GM21786 (cell line): ENCODE results near the gene ZFP36L2.
"Not testable (repeated sequence)": the region's sequence is repeated elsewhere in the genome, so short reads cannot be mapped to it uniquely, and the experiment has no call there.

Experiments used
- ATAC-seq: cut with Tn5 transposase; IDR thresholded peaks from one replicate; pipeline ENCODE4 v1.9.1; 2021; ENCODE audit not compliant: unreplicated experiment

Gene ZFP36L2

GRCh38 chr2:43189861-43190260, 36.5 kb downstream of the ZFP36L2 start:
- ATAC-seq: not testable (repeated sequence)

GRCh38 chr2:43188561-43189386, 37.6 kb downstream of the ZFP36L2 start:
- ATAC-seq: no peak

- ATAC-seq: no peak
Measured at GRCh38 chr2:43186679-43187374, 39.6 kb downstream of the ZFP36L2 start.

GRCh38 chr2:43186321-43186678, 40.1 kb downstream of the ZFP36L2 start:
- no peak for ATAC-seq

- no peak for ATAC-seq
Measured at GRCh38 chr2:43185146-43185545, 41.3 kb downstream of the ZFP36L2 start.

- ATAC-seq: no peak
Measured at GRCh38 chr2:43184339-43184895, 42.0 kb downstream of the ZFP36L2 start.

- ATAC-seq: no peak
Measured at GRCh38 chr2:43183743-43184142, 42.7 kb downstream of the ZFP36L2 start.

- ATAC-seq: no peak
Measured at GRCh38 chr2:43180897-43181296, 45.5 kb downstream of the ZFP36L2 start.

- ATAC-seq: no peak
Measured at GRCh38 chr2:43179942-43180341, 46.5 kb downstream of the ZFP36L2 start.

GRCh38 chr2:43178602-43179542, 47.5 kb downstream of the ZFP36L2 start:
- no peak for ATAC-seq

- no peak for ATAC-seq
Measured at GRCh38 chr2:43178055-43178598, 48.3 kb downstream of the ZFP36L2 start.

- no peak for ATAC-seq
Measured at GRCh38 chr2:43176449-43176848, 50.0 kb downstream of the ZFP36L2 start.

- no peak for ATAC-seq
Measured at GRCh38 chr2:43175876-43176275, 50.5 kb downstream of the ZFP36L2 start.

GRCh38 chr2:43175020-43175441, 51.4 kb downstream of the ZFP36L2 start:
- ATAC-seq: no peak

- peak; percentile 81 for ATAC-seq
Measured at GRCh38 chr2:43174368-43174916, 52.0 kb downstream of the ZFP36L2 start.
